Stimulated activated CD8-positive, alpha-beta memory T cell treated with anti-CD3 and anti-CD28 coated beads, Interleukin-7, amount 100 ng/mL, for 48 hours (primary cell): ENCODE data around the gene ERC1.

ENCODE experiments used
- DNase-seq, 2 donors: peaks; one replicate each; pipeline ENCODE4 v3.0.0-alpha.2; 2020; ENCODE audit warnings: low read depth in 1 of 2; ENCODE audit errors: extremely low read depth in 1 of 2

Gene ERC1

DNA sequence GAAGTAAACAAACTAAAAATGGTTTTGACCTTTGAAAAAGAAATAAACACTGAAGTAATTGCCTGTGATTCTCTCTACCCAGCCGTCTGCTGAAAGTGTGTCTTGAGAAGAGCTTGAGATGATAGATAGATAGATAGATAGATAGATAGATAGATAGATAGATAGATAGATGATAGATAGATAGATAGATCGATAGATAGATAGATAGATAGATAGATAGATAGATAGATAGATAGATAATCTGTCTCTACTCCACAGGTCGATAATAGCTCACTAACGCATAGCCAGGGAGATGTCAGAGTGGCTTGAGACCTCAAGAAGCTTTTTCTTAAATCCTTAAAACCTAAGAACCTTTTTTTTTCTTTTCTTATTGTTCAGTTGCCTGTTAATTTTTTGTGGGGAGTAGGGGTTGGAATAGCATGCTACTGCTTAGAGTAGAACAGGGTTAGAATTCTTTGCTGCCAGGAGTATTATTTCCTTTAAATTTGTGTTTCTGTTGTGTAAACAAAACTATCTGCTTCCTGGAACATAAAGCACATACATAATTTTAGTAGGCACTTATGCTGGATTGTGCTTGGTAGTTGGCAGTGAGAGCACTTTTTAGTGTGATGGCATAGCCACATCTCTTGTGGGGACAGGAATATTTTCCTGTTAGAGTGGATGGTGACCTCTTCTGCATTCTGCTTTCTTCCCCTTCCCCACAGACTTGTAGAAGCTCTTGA is 433.8 kb downstream of the ERC1 start:
- no peak for DNase-seq

DNA sequence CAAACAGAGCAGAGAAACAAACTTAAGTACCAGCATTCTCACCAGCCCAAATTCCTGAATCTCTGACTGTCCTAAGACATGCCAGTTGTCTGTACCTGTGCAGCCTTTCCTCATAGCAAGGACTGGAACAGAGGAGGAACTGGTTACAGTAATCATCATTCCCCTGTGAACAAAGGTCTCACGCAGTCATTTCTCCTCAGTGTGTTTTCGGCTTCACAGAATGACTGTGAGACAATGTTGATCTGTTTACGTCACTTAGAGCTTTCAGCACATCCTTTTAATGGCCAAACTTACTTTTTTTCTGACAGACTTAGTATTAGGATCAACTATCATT is 434.3 kb downstream of the ERC1 start:
- DNase-seq, result no peak

DNA sequence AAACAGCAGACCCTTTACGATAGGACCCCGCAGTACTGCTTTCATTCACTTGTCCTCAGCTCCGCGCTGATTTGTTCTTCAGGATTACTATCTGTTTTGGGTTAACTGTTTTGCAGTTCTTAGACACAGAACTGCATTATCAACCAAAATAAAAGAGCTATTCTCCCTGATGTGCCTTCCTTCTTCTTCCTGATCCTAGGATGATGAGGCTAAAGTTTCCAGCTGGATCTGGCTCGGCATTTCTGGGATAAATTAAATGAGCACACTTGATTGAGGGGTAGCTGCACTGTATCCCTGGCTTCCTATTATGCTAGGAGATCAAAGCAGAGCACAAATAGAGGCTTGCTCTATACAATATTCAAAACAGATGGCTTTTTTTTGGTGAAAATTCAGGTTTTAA is 437.6 kb downstream of the ERC1 start:
- no peak for DNase-seq

GRCh38 chr12:1429980-1430379 is 439.0 kb downstream of the ERC1 start:
- no peak for DNase-seq

- no peak for DNase-seq
These were observed 443.4 kb downstream of the ERC1 start for GRCh38 chr12:1434296-1434955.

DNA sequence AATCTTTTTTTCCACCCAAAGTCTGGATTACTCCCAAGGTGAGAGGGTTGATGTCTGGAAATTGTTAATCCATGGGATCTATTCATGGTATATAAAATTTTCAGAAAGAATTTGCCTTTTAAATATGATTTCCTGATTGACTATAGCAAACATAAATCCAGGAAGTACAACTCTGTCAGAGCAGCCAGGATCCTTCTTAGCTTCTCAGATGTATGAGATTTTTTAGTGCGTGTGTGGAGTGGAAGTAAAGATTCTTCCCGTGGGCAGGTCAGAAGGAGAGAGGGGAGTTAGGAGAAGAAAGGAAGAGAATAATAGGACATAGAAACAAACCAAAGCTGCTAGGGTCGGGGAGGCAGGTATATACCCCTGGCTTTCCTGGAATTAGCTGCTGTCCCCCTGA is 444.0 kb downstream of the ERC1 start:
- DNase-seq, result no peak

- no peak for DNase-seq
These were observed 444.4 kb downstream of the ERC1 start for GRCh38 chr12:1435456-1435855.

DNA sequence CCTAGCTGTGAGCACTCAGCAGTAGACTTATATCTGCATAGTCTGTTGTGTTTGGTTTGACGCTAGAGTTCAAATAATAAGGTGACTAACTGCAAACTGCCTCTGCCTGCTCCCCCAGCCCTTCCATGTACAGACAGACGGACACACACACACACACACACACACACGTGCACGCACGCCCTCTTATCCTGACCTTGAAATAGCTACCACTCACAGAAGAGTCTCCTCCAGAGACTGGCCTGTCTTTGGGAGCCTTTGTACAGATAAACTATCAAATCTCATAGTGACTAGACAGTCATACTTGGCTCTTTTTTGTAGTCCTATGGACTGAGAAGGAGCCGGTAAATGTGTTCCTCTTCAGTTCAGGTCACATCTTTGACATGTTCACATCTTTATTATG is 445.0 kb downstream of the ERC1 start:
- no peak for DNase-seq

GRCh38 chr12:1436981-1437380 is 446.0 kb downstream of the ERC1 start:
- no peak for DNase-seq

DNA sequence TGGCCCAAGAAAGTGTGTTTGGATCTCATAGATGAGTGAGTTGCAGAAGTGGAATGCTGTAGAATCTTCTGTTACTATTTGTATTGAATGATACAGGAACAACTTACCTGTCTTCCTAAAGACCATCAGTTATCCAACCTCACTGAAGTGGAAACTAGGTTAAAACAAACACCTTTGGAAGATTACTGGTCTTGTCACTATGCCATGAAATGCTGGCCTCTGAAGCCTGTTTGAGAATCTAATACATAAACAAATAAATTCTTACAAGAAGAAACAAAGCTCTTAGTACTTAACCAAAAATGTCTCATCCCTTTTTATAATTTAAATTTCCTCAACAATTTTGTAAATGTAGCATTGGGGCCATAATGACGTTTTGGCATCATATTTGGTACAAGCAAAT is 448.2 kb downstream of the ERC1 start:
- DNase-seq, result no peak

DNA sequence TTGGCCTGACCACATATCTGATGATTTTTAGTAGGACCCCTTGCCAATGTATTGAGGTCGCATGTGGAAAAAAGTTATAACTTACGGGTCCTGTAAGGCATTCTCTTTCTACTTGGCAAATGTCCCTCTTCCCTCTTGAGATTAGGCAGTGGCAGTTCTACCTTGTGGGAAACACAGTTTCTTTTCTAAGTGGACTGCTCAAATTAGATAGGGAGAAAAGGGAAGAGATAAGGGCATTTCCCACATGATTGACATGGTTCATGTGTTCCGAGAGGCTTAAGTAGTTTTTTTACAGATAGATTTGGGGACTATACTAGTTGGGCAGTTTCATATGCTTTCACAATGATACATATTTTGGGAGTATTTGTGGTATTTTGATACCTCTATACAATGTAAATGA is 448.7 kb downstream of the ERC1 start:
- DNase-seq, result no peak

DNA sequence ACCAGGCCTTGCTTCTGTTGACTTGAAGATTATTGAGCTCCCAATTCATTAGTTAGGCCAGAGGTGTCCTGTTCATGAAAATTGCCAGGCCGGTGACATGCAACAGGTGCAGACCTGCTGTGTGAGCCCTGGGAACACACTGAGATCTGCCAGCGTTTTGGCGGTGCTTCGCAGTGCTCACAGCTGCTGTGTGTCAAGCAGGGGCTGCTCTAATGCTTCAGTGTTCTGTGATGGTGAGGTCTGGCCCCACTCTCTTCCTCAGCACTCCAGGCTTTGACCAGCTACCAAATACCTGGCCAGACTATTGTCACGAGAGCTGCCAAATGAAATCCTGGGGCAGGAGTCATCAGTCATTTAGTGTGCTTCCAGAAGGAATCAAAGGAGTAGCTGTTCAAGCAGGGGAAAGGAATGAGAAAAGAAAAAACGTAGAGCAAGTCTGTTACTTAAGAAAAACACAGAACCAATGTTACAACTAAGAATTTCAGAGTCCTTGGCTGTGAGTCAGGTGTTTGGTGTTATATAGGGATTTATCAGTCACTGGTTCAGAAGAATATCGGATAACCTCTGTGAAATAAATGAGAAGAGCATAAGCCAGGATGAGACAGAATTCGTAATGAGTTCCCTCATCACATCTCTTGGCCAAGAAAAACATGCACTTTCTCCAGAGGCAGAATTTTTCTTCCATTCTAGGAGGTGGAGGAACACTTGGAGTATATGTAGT is 452.6 kb downstream of the ERC1 start:
- DNase-seq, result no peak

GRCh38 chr12:1444142-1444516 is 453.1 kb downstream of the ERC1 start:
- no peak for DNase-seq

DNA sequence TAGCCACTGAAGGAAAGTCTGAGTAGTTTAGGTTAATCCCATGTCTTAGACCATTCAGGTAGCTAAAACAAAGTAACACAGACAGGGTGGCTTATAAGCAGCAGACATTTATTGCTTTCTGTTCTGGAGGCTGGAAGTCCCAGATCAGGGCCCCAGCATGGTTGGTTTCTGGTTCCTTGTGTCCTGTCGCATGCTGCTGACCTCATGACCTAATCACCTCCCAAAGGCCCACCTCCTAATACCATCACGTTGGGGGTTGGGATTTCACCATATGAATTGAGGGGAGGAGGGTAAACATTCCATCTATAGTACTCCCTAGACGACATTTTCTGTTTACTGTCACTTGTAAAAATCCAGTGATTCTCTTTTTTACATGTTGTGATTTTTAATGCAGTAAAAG is 454.8 kb downstream of the ERC1 start:
- no peak for DNase-seq

GRCh38 chr12:1448336-1448735 is 457.3 kb downstream of the ERC1 start:
- no peak for DNase-seq

DNA sequence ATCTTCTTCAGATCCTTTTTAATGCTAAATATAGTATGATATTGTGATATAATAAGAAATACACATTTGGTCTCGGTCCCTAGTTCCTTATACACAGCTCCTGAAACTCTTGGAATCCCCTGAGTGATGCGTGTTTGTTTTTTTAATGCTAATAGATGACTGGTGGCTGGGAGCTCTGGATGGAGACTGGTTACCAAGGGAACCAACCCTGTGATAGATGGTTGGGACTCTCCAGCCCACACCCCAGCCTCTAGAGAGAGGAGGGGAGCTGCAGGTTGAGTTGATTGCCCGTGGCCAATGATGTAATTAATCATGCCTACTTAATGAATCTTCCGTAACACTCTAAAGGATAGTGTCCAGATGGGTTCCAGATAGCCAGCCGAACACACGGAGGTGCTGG is 462.8 kb downstream of the ERC1 start:
- no peak for DNase-seq

DNA sequence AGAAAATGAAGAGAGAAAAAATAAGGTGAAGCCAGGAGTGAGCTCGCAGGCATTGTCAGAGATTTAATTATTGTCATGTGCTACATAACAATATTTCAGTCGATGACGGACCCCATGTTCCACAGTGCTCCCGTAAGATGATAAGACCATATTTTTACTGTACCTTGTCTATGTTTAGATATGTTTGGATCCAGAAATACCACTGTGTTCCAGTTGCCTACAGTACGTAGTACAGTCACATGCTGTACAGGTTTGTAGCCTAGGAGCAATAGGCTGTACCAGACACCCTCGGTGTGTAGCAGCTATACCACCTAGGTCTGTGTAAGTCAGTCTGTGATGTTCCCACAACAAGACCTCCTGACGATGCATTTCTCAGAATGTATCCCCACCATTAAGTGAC is 465.9 kb downstream of the ERC1 start:
- no peak for DNase-seq

GRCh38 chr12:1457901-1458300 is 466.9 kb downstream of the ERC1 start:
- DNase-seq, result no peak

DNA sequence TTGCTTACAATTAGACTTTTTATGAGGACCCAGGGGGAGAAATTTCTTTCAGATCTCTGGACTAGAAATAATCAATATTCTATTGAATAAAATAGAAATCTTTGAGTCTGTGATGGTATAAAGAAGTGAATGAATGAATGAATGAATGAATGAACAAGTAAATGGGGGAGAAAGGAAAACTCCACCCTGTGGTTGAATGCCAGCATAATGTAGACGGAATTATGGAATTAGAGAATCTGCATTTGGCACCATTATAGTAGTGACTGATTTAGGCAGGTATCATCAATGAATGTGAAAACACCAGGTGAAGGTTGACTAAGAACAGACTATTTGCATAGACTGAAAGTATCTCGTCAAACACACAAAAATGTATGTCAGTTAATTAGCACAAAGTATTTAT is 468.3 kb downstream of the ERC1 start:
- DNase-seq, result no peak

- no peak for DNase-seq
These were observed 472.3 kb downstream of the ERC1 start for GRCh38 chr12:1463073-1463905.

GRCh38 chr12:1464925-1465324 is 473.9 kb downstream of the ERC1 start:
- no peak for DNase-seq
